ENCODE data around the gene TJAP1.

Gene TJAP1

DNA sequence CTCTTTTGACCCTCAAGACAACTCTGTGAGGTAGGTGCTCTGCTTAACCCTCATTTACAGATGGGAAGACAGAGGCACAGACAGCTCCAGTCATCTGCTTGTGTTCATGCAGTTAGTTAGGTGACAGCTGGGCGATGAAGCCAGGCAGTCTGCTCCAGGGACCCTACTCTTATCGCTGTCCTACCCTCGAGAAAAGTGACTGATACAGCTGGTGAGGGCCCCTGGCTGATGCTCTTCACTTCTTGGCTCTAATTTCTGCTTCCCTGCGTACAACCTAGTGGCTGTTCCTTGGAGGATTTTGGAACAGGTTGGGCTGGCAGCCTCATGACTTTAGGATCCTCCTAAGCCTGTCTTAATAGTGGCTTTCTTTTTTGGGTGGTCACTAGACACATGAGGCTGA is 9.1 kb upstream of the TJAP1 start:
- Histone ChIP-seq H3K9me3 (ENCODE audit: insufficient read depth, low read depth, low read length) (no peaks in the 10 kb centered on the region), H3K27me3 (ENCODE audit: insufficient read depth, low read length) (no peaks in the 10 kb centered on the region), H3K27ac (ENCODE audit: low read length) (no peak overlapping the region), H3K9ac (ENCODE audit: low read depth, low read length) (no peak overlapping the region), H3K4me3 (ENCODE audit: low read length) (no peak overlapping the region), H3K36me3 (ENCODE audit: insufficient read depth, low read depth, low read length) (no peaks in the 10 kb centered on the region), H3K4me1 (ENCODE audit: insufficient read depth, low read length) (peaks cover 3% of the 10 kb centered on the region)

DNA sequence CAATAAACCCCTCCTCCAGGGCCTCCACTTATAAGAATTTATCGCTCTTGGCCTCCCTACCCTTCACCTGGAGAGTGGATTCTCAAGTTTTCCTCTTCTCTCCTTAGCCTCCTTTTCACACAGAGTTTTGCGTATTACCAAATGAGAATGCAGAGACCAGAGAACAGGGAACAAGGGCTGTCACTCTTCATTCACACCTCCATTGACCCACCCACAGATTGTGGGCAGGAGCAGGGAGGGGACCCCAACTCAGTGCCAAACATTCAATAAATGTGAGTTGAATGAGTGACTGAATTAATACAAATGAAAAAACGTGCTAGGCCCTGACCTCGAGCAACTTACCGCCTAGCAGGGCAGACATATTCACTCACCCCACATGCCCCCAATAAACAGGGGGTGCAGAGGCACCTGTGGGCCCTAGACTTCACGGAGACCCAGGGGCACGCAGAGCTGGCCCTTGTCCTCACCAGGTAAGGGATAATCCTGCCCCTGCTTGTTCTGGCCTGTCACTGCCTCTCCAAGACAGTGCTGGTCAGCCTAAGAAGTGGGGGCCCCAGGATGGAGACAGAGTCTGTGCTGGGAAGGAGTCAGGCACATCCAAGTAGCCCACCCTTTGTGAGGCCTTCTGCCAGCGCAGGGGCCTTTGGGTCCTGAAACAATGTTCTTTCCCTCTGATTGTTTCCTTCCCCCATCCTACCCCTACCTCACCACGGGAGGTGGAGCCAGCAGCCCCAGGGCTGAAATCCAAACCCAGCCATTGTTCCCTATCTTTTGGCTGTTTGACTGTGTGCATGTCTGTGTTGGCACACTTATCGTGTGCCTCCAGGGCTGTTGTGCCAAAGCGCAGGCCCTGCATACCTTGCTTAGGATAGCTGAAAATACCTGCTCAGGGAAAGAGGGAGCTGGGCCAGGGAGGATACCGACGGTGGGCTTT is 8.4 kb upstream of the TJAP1 start:
- Histone ChIP-seq H3K36me3 (ENCODE audit: insufficient read depth, low read depth, low read length) (no peaks in the 10 kb centered on the region), H3K9ac (ENCODE audit: low read depth, low read length) (no peak overlapping the region; the same call in 1 of the 2 replicates), H3K9me3 (ENCODE audit: insufficient read depth, low read depth, low read length) (no peaks in the 10 kb centered on the region), H3K4me3 (ENCODE audit: low read length) (no peak overlapping the region), H3K27me3 (ENCODE audit: insufficient read depth, low read length) (no peaks in the 10 kb centered on the region), H3K27ac (ENCODE audit: low read length) (no peak overlapping the region), H3K4me1 (ENCODE audit: insufficient read depth, low read length) (peaks cover 3% of the 10 kb centered on the region)

DNA sequence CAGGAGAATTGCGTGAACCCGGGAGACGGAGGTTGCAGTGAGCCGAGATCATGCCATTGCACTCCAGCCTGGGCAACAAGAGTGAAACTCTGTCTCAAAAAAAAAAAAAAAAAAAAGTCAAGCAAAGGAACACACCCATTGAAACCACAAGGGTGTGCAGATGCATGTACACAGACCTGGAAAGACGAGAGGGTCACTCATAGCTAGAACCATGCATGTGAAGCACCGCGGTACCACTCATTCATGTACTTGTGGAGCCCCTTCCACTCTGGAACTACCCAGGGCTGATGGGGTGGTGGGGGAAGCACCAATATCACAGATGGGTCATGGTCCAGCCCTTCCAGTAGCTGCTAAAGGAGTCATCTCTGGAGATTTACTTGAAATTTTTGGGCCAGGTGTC is 7.4 kb upstream of the TJAP1 start:
- Histone ChIP-seq H3K9ac (ENCODE audit: low read depth, low read length) (no peak overlapping the region), H3K9me3 (ENCODE audit: insufficient read depth, low read depth, low read length) (no peaks in the 10 kb centered on the region), H3K36me3 (ENCODE audit: insufficient read depth, low read depth, low read length) (no peaks in the 10 kb centered on the region), H3K4me3 (ENCODE audit: low read length) (no peak overlapping the region), H3K4me1 (ENCODE audit: insufficient read depth, low read length) (peaks cover 3% of the 10 kb centered on the region), H3K27me3 (ENCODE audit: insufficient read depth, low read length) (no peaks in the 10 kb centered on the region), H3K27ac (ENCODE audit: low read length) (no peak overlapping the region)

DNA sequence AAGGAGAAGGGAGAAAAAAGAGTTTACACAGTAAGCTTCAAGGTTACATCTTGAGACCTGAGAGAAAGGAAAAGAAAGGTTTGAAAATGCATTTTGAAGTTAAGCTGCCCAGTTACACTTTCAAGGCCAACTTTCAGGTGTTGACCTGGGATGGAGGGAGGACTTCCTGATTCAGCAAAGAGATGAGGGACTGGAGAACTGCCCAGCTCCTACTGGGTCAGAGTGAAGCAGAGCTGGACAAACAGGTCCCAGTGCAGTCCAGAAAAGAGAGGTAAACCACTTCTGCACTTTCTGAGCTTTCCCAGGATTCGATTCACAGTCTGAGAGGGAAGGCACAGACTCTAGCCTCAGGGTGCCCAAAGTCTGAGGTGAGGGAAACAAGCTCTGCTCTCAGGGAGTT is 6.0 kb upstream of the TJAP1 start:
- no peaks in the 10 kb centered on the region for H3K9me3 ChIP-seq (ENCODE audit: insufficient read depth, low read depth, low read length)

DNA sequence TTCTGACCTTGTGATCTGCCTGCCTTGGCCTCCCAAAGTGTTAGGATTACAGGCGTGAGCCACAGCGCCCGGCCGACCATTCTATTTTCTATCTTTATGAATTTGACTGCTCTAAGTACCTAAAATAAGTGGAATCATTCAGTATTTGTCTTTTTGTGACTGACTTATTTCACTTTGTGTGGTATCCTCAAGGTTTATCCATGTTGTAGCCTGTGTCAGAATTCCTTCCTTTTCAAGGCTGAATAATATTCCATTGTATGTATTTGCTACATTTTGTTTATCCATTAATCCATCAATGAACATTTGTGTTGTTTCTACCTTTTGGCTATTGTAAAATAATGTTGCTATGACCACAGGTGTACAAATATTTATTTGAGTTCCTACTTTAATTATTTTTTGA is 4.9 kb upstream of the TJAP1 start:
- Histone ChIP-seq H3K9ac (ENCODE audit: low read depth, low read length) (no peak overlapping the region), H3K4me3 (ENCODE audit: low read length) (no peak overlapping the region), H3K4me1 (ENCODE audit: insufficient read depth, low read length) (peaks cover 9% of the 10 kb centered on the region), H3K36me3 (ENCODE audit: insufficient read depth, low read depth, low read length) (no peaks in the 10 kb centered on the region), H3K27ac (ENCODE audit: low read length) (no peak overlapping the region), H3K9me3 (ENCODE audit: insufficient read depth, low read depth, low read length) (no peaks in the 10 kb centered on the region), H3K27me3 (ENCODE audit: insufficient read depth, low read length) (no peaks in the 10 kb centered on the region)

More for the DNA sequence above, 6.0 kb upstream of the TJAP1 start:
- H3K4me3 ChIP-seq (ENCODE audit: low read length) = no peak overlapping the region
- H3K9ac ChIP-seq (ENCODE audit: low read depth, low read length) = no peak overlapping the region
- H3K27me3 ChIP-seq (ENCODE audit: insufficient read depth, low read length) = no peaks in the 10 kb centered on the region
- no peaks in the 10 kb centered on the region for H3K36me3 ChIP-seq (ENCODE audit: insufficient read depth, low read depth, low read length)
- peaks cover 3% of the 10 kb centered on the region for H3K4me1 ChIP-seq (ENCODE audit: insufficient read depth, low read length)
- H3K27ac ChIP-seq (ENCODE audit: low read length) = no peak overlapping the region

DNA sequence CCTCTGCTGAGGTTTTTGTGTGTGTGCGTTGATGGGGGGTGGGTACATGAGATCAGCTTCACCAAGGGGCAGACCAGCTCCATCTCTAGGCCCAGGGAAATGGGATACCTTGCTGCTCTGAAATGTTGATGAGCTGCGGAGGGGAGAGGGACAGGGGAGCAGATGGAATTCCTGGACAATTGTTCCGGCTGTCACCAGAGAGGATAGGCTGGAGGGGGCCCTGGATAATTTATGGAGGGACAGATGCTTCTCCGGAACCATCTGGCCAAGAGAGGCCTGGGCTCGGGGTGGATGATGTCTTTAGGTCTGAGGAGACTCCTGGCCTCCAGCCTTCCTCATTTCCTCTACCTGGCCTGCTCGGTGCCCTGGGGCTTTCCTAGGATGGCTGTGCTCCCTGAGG is 1.9 kb upstream of the TJAP1 start:
- Histone ChIP-seq H3K9me3 (ENCODE audit: insufficient read depth, low read depth, low read length) (no peaks in the 10 kb centered on the region), H3K4me1 (ENCODE audit: insufficient read depth, low read length) (peaks cover 14% of the 10 kb centered on the region), H3K27ac (ENCODE audit: low read length) (no peak overlapping the region), H3K4me3 (ENCODE audit: low read length) (no peak overlapping the region), H3K9ac (ENCODE audit: low read depth, low read length) (no peak overlapping the region), H3K27me3 (ENCODE audit: insufficient read depth, low read length) (no peaks in the 10 kb centered on the region), H3K36me3 (ENCODE audit: insufficient read depth, low read depth, low read length) (no peaks in the 10 kb centered on the region)

DNA sequence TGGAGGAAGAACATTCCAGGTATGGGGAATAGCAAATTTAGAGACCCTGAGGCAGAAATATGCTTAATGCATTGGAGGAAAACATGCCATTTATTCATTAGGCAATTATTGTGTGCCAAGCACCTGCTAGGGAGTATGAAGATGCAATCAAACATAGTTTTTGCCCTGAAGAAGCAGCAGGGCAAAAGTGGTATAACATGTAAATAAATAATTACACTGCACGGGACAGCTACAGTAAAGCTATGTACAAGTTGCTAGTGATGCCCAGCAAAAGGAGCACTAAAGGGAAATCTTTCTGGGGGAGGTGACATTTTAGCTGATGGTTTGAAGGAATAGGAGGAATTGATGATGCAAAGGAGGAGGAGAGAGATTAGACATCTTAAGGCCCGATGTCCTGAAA is 624 bp upstream of the TJAP1 start:
- peak overlapping the region; percentile 85; the same call in 1 of the 2 replicates for H3K9ac ChIP-seq (ENCODE audit: low read depth, low read length)
- no peaks in the 10 kb centered on the region for H3K27me3 ChIP-seq (ENCODE audit: insufficient read depth, low read length)
- H3K36me3 ChIP-seq (ENCODE audit: insufficient read depth, low read depth, low read length) = no peaks in the 10 kb centered on the region
- peaks cover 22% of the 10 kb centered on the region for H3K4me1 ChIP-seq (ENCODE audit: insufficient read depth, low read length)
- H3K4me3 ChIP-seq (ENCODE audit: low read length) = peak overlapping the region; percentile 91
- H3K27ac ChIP-seq (ENCODE audit: low read length) = peak overlapping the region; percentile 7
- no peaks in the 10 kb centered on the region for H3K9me3 ChIP-seq (ENCODE audit: insufficient read depth, low read depth, low read length)

DNA sequence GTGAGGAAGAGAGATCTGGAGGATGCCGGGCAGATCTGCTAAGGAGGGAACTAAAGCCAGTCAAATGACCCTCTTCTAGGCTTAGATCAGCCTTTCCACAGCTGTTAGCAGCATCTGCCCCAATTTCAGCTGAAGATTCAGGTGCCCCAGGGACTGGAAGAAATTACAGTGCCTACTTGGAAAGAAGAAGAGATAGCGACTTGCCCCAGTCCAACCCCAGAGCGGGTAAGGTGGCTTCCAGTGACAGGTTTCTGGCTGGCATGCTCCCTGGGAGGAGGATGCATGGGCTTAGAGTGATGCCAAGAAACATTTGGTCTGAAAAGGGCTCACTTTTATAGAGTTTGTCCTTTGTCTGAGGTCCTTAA is 620 bp downstream of the TJAP1 start:
- H3K27ac ChIP-seq (ENCODE audit: low read length) = peak overlapping the region; percentile 48
- no peaks in the 10 kb centered on the region for H3K27me3 ChIP-seq (ENCODE audit: insufficient read depth, low read length)
- H3K9me3 ChIP-seq (ENCODE audit: insufficient read depth, low read depth, low read length) = no peaks in the 10 kb centered on the region
- no peaks in the 10 kb centered on the region for H3K36me3 ChIP-seq (ENCODE audit: insufficient read depth, low read depth, low read length)
- peak overlapping the region; percentile 85 for H3K9ac ChIP-seq (ENCODE audit: low read depth, low read length)
- peaks cover 32% of the 10 kb centered on the region for H3K4me1 ChIP-seq (ENCODE audit: insufficient read depth, low read length)
- H3K4me3 ChIP-seq (ENCODE audit: low read length) = peak overlapping the region; percentile 91

DNA sequence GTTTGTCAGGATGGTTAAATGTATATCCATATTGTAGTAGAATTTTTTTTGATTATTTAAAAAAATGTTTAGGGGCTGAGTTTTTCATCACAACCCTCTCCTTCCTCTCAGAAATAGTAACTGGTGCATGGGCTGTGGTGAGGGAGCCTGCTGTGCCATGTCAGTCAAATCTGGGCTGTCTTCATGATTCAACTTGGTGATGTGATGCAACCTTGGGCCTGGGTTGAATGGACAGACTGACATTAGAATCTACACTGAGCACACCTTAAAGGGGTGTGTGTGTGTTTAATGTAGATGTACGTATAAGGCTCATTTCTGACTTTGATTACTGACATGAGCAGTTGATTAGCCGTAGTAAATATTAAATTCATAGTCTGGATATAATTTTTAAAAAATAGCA is 3.7 kb downstream of the TJAP1 start:
- Histone ChIP-seq H3K4me1 (ENCODE audit: insufficient read depth, low read length) (peaks cover 32% of the 10 kb centered on the region), H3K27me3 (ENCODE audit: insufficient read depth, low read length) (no peaks in the 10 kb centered on the region), H3K9me3 (ENCODE audit: insufficient read depth, low read depth, low read length) (no peaks in the 10 kb centered on the region), H3K4me3 (ENCODE audit: low read length) (no peak overlapping the region), H3K36me3 (ENCODE audit: insufficient read depth, low read depth, low read length) (peaks cover 6% of the 10 kb centered on the region; the same call in 1 of the 2 replicates), H3K9ac (ENCODE audit: low read depth, low read length) (no peak overlapping the region), H3K27ac (ENCODE audit: low read length) (no peak overlapping the region)

DNA sequence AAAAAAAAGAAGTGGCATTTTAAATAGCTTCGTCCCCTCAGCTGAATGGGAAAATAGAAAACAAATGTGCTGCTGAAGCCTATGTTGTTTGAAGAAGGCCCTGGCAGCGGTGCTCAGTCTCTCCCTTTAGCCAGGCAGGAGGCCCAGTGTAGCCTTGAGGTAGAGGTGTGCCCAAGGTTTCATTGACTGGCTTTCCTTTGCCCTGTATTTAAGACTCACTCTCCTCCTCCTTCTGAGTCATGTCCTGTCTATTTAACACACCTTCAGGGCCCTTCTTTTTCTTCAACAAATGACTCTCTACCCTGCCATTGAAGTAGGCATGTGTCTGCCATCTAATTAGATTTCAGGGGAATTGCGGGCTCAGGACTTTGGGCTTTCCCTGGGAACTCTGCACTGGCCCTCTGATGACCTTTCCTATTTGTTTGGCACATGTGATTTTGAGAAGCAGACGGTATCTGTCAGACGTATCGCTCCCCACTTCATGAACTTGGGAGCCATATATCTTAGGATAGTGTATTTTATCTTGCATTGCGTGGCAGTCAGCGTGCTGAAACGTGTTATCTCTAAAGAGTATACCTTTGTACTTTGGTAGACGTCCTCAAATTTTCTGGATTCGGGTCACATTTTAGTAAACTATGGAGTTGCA is 4.3 kb downstream of the TJAP1 start:
- Histone ChIP-seq H3K4me1 (ENCODE audit: insufficient read depth, low read length) (peaks cover 30% of the 10 kb centered on the region), H3K9ac (ENCODE audit: low read depth, low read length) (peak overlapping the region; percentile 33; the same call in 1 of the 2 replicates)

DNA sequence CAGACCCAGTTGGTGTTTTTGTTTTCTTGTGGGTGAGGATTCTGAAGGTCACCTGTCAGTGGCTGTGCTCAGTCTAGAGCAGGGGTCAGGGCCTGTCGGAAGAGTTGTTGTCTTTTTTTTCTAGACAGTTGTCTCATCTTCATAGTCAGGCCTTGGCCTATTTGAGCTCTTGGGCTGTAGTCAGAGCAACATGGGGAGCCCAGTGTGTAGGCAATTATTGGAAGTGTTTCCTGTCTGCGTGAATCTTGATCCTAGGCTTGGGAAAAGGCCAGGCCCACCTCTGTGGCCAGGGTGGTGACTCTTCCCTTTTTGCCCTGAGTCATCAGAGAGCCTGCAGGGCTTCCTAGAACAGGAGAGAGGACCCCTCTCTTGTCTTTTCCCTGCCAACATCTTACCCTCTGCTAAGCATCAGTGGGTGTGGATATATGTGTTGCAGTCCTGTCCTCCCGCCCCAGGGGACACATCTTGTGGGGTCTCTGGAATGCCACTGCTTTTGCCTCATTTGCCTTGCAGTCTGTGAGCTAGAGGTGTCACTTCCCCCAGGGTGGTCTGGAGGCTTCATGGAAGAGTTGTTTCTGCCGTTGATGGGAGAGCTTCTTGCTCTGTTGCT is 11.4 kb downstream of the TJAP1 start:
- Histone ChIP-seq H3K27me3 (ENCODE audit: insufficient read depth, low read length) (no peaks in the 10 kb centered on the region), H3K9ac (ENCODE audit: low read depth, low read length) (no peak overlapping the region), H3K4me1 (ENCODE audit: insufficient read depth, low read length) (peaks cover 11% of the 10 kb centered on the region), H3K4me3 (ENCODE audit: low read length) (no peak overlapping the region), H3K9me3 (ENCODE audit: insufficient read depth, low read depth, low read length) (no peaks in the 10 kb centered on the region), H3K36me3 (ENCODE audit: insufficient read depth, low read depth, low read length) (peaks cover 11% of the 10 kb centered on the region; the same call in 1 of the 2 replicates), H3K27ac (ENCODE audit: low read length) (no peak overlapping the region)

More for the DNA sequence above, 4.3 kb downstream of the TJAP1 start:
- no peak overlapping the region for H3K4me3 ChIP-seq (ENCODE audit: low read length)
- peaks cover 7% of the 10 kb centered on the region; the same call in 1 of the 2 replicates for H3K36me3 ChIP-seq (ENCODE audit: insufficient read depth, low read depth, low read length)
- no peaks in the 10 kb centered on the region for H3K9me3 ChIP-seq (ENCODE audit: insufficient read depth, low read depth, low read length)
- no peak overlapping the region for H3K27ac ChIP-seq (ENCODE audit: low read length)
- H3K27me3 ChIP-seq (ENCODE audit: insufficient read depth, low read length) = no peaks in the 10 kb centered on the region
